Measurements from ENCODE around the gene MIGA2. TPM values are rescaled to one million over a fixed set of nuclear protein-coding genes. Genes with fewer than 3 reads are reported as not detected.

The MIGA2 gene
- total and polyA plus RNA-seq, 3 donors (not counting 1 experiment from before 2014, with no cell fraction given) = 14.3 to 24.7 (median 16.3) TPM

Other genes with a start within 250 kb of the MIGA2 start
- 10 to 100 TPM; 18.0 to 18.5 TPM for gene TBC1D13, start 249.4 kb upstream of the MIGA2 start, total RNA-seq
- gene TBC1D13, start 249.4 kb upstream of the MIGA2 start, polyA plus RNA-seq = 17.3 TPM
- 10 to 100 TPM; 30.8 to 40.3 TPM for gene ENDOG, start 218.1 kb upstream of the MIGA2 start, total RNA-seq
- 26.5 TPM for gene ENDOG, start 218.1 kb upstream of the MIGA2 start, polyA plus RNA-seq
- 10 to 100 TPM; 26.8 to 44.7 TPM for gene SPOUT1, start 206.8 kb upstream of the MIGA2 start, total RNA-seq
- gene SPOUT1, start 206.8 kb upstream of the MIGA2 start, polyA plus RNA-seq = 33.3 TPM
- gene KYAT1, start 154.7 kb upstream of the MIGA2 start, total RNA-seq = 10 to 100 TPM; 10.2 to 11.5 TPM
- 13.5 TPM for gene KYAT1, start 154.7 kb upstream of the MIGA2 start, polyA plus RNA-seq
- 100 to 1,000 TPM; 155 to 206 TPM for gene LRRC8A, start 154.5 kb upstream of the MIGA2 start, total RNA-seq
- 128 TPM for gene LRRC8A, start 154.5 kb upstream of the MIGA2 start, polyA plus RNA-seq
- gene PHYHD1, start 115.6 kb upstream of the MIGA2 start, total RNA-seq = 1 to 10 TPM; 2.5 to 4.7 TPM
- gene PHYHD1, start 115.6 kb upstream of the MIGA2 start, polyA plus RNA-seq = 1.8 TPM
- gene DOLK, start 89.0 kb upstream of the MIGA2 start, total RNA-seq = 10 to 100 TPM; 22.0 TPM
- 41.3 TPM for gene DOLK, start 89.0 kb upstream of the MIGA2 start, polyA plus RNA-seq
- gene NUP188, start 88.9 kb upstream of the MIGA2 start, total RNA-seq = 10 to 100 TPM; 51.0 to 62.2 TPM
- 67.7 TPM for gene NUP188, start 88.9 kb upstream of the MIGA2 start, polyA plus RNA-seq
- gene SH3GLB2, start 8.3 kb upstream of the MIGA2 start, total RNA-seq = 10 to 100 TPM; 48.0 to 54.5 TPM
- gene SH3GLB2, start 8.3 kb upstream of the MIGA2 start, polyA plus RNA-seq = 43.3 TPM
- 10 to 100 TPM; 11.3 to 20.1 TPM for gene DOLPP1, start 44.5 kb downstream of the MIGA2 start, total RNA-seq
- 16.8 TPM for gene DOLPP1, start 44.5 kb downstream of the MIGA2 start, polyA plus RNA-seq
- gene CRAT, start 74.2 kb downstream of the MIGA2 start, total RNA-seq = 10 to 100 TPM; 11.1 to 17.7 TPM
- gene CRAT, start 74.2 kb downstream of the MIGA2 start, polyA plus RNA-seq = 2.5 TPM
- 100 to 1,000 TPM in 1 of 2 donors, 10 to 100 TPM in 1; 73.7 to 122 TPM for gene PTPA, start 74.8 kb downstream of the MIGA2 start, total RNA-seq
- gene PTPA, start 74.8 kb downstream of the MIGA2 start, polyA plus RNA-seq = 120 TPM
- 10 to 100 TPM; 13.5 to 34.2 TPM for gene IER5L, start 141.6 kb downstream of the MIGA2 start, total RNA-seq
- 7.0 TPM for gene IER5L, start 141.6 kb downstream of the MIGA2 start, polyA plus RNA-seq

Data from mammary epithelial cell (primary cell).